Trophoblast cell (in vitro differentiated cells and primary cell): ENCODE measurements around the gene TP53.
A peak's percentile ranks its signal among the peaks of the same experiment; 100 is the strongest.

ENCODE experiments used
- DNase-seq, 2 donors: peaks; one replicate each; pipeline ENCODE4 v3.0.0-alpha.2; 2016
- H2AFZ ChIP-seq: 2 replicates; pipeline ENCODE4 v1.6.1; 2013; ENCODE audit warnings: low read length, moderate library complexity, mild to moderate bottlenecking; ENCODE audit not compliant: insufficient read depth, poor library complexity
- H2AK5ac ChIP-seq: 2 replicates; pipeline ENCODE4 v1.6.1; 2013; ENCODE audit warnings: mild to moderate bottlenecking, low read length
- H2BK120ac ChIP-seq: 2 replicates; pipeline ENCODE4 v1.6.1; 2013; ENCODE audit warnings: low read length, mild to moderate bottlenecking, moderate library complexity; ENCODE audit not compliant: insufficient read depth, poor library complexity
- H2BK12ac ChIP-seq: 2 replicates; pipeline ENCODE4 v1.6.1; 2013; ENCODE audit warnings: mild to moderate bottlenecking, low read length, moderate library complexity
- H2BK5ac ChIP-seq: 2 replicates; pipeline ENCODE4 v1.6.1; 2013; ENCODE audit warnings: low read length, low read depth, moderate library complexity, mild to moderate bottlenecking; ENCODE audit not compliant: poor library complexity
- H3K14ac ChIP-seq: 2 replicates; pipeline ENCODE4 v1.6.1; 2013; ENCODE audit warnings: mild to moderate bottlenecking, low read length
- H3K18ac ChIP-seq: 2 replicates; pipeline ENCODE4 v1.6.1; 2013; ENCODE audit warnings: mild to moderate bottlenecking, low read length
- H3K23ac ChIP-seq: 2 replicates; pipeline ENCODE4 v1.6.1; 2013; ENCODE audit warnings: low read length
- H3K27ac ChIP-seq: 2 replicates; pipeline ENCODE4 v1.5.1; 2013; ENCODE audit warnings: low read depth, mild to moderate bottlenecking, inconsistent platforms, low read length, moderate library complexity
- H3K27me3 ChIP-seq: 2 replicates; pipeline ENCODE4 v1.6.1; 2013; ENCODE audit warnings: inconsistent platforms, mild to moderate bottlenecking, low read length, moderate library complexity; ENCODE audit not compliant: insufficient read depth
- H3K36me3 ChIP-seq, 2 experiments: 1 replicate in 1 of 2; 2 replicates in 1 of 2; pipeline ENCODE4 v1.6.1; 2013; ENCODE audit warnings: low read length in 2 of 2, mild to moderate bottlenecking in 2 of 2, moderate library complexity in 1 of 2; ENCODE audit not compliant: insufficient read depth in 2 of 2, control insufficient read depth in 1 of 2
- H3K4ac ChIP-seq: 2 replicates; pipeline ENCODE4 v1.6.1; 2013; ENCODE audit warnings: low read depth, mild to moderate bottlenecking, low read length, moderate library complexity
- H3K4me1 ChIP-seq, 2 experiments: 1 replicate in 1 of 2; 2 replicates in 1 of 2; pipeline ENCODE4 v1.6.1; 2013; ENCODE audit warnings: low read length in 2 of 2, mild to moderate bottlenecking in 2 of 2, moderate library complexity in 1 of 2; ENCODE audit not compliant: insufficient read depth in 2 of 2, control insufficient read depth in 1 of 2
- H3K4me2 ChIP-seq: 2 replicates; pipeline ENCODE4 v1.6.1; 2013; ENCODE audit warnings: inconsistent platforms, mild to moderate bottlenecking, low read length, moderate library complexity
- H3K4me3 ChIP-seq: 2 replicates; pipeline ENCODE4 v1.5.1; 2013; ENCODE audit warnings: mild to moderate bottlenecking, low read depth, low read length, inconsistent platforms
- H3K79me1 ChIP-seq: one replicate; pipeline ENCODE4 v1.6.1; 2013; ENCODE audit warnings: low read length
- H3K79me2 ChIP-seq: 2 replicates; pipeline ENCODE4 v1.6.1; 2013; ENCODE audit warnings: low read length, mild to moderate bottlenecking; ENCODE audit not compliant: control insufficient read depth, insufficient read depth, poor library complexity
- H3K9ac ChIP-seq: 2 replicates; pipeline ENCODE4 v1.6.1; 2013; ENCODE audit warnings: mild to moderate bottlenecking, low read length
- H3K9me3 ChIP-seq: 2 replicates; pipeline ENCODE4 v1.6.1; 2013; ENCODE audit warnings: low read depth, mild to moderate bottlenecking, control low read depth, inconsistent platforms, low read length; ENCODE audit not compliant: insufficient read depth
- H4K12ac ChIP-seq: 2 replicates; pipeline ENCODE4 v1.6.1; 2013; ENCODE audit warnings: low read depth, mild to moderate bottlenecking, low read length, moderate library complexity
- H4K8ac ChIP-seq: 2 replicates; pipeline ENCODE4 v1.6.1; 2013; ENCODE audit warnings: low read depth, mild to moderate bottlenecking, low read length, moderate library complexity
- H4K91ac ChIP-seq: one replicate; pipeline ENCODE4 v1.6.1; 2013; ENCODE audit warnings: low read depth, mild to moderate bottlenecking, low read length, moderate library complexity
- WGBS: extraction: QIAGEN DNeasy Blood & Tissue Kit; methylation state at CpG from one replicate; pipeline ENCODE4 v1.1.7; 2013; ENCODE audit warnings: missing lambda C conversion rate; ENCODE audit not compliant: insufficient read length, insufficient coverage; ENCODE audit errors: extremely low coverage; 5-methylcytosine and 5-hydroxymethylcytosine counted together

Gene TP53

DNA sequence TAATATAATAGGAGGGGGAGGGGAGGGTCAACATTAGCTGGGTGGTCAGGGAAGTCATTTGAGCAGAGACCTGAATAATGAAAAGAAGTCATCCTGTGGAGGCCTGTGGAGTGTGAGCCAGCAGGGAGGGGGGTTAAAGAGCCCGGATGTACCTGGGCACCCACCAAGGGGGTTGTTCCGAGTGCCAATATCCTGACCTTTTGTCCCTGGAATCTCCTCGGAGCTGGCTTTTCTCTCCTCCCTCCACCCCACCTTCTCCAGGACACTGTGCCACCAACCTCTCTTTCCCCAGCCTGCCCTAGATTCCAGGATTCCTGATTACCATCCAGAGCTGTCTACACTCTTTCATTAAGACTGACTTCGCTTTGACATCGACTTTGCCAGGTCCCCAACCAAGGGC, 51.1 kb downstream of the TP53 start:
- Histone ChIP-seq H2AK5ac (no peak overlapping the region), H2BK12ac (no peak overlapping the region), H4K8ac (no peak overlapping the region), H3K4ac (no peak overlapping the region), H2BK120ac (no peak overlapping the region), H3K23ac (no peak overlapping the region), H3K27ac (no peak overlapping the region), H3K79me1 (no peaks in the 10 kb centered on the region), H4K91ac (no peak overlapping the region), H3K4me1 (no peaks in the 10 kb centered on the region), H3K18ac (no peak overlapping the region), H3K4me2 (no peak overlapping the region), H3K36me3 (no peaks in the 10 kb centered on the region), H3K79me2 (no peaks in the 10 kb centered on the region), H3K4me3 (no peak overlapping the region), H3K14ac (no peak overlapping the region), H4K12ac (no peak overlapping the region), H2BK5ac (no peak overlapping the region), H2AFZ (no peak overlapping the region), H3K27me3 (no peaks in the 10 kb centered on the region), H3K9me3 (no peaks in the 10 kb centered on the region), H3K9ac (no peak overlapping the region)
- no CpG with 5 or more reads among the region's 5 CpGs for WGBS
- no peak for DNase-seq

DNA sequence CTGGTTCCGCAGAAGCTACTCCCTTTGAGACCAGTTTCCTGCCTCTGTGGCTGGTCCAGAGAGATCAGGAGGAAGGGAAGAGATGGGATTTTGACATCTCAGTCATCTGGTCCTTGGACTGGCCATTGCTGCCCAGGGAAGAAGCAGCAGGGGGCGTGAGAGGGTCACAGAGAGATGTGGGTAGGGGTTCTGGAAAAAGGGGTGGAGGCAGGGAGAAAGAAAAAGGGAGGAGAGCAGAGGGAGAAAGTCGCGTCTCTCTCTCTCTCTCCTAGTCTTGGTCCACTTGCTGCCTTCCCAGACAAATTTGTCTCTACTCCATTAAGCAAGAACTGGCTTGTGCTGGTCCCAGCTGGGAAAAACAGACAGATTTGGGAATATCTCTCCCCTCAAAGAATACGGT, 52.9 kb downstream of the TP53 start:
- Histone ChIP-seq H3K9me3 (peaks cover 1% of the 10 kb centered on the region), H3K4ac (no peak overlapping the region), H3K4me1 (no peaks in the 10 kb centered on the region), H4K8ac (no peak overlapping the region), H2AFZ (no peak overlapping the region), H3K14ac (no peak overlapping the region), H3K79me2 (no peaks in the 10 kb centered on the region), H2BK12ac (no peak overlapping the region), H3K4me3 (no peak overlapping the region), H2BK120ac (no peak overlapping the region), H4K91ac (no peak overlapping the region), H3K9ac (no peak overlapping the region), H3K23ac (no peak overlapping the region), H3K4me2 (no peak overlapping the region), H2BK5ac (no peak overlapping the region), H2AK5ac (no peak overlapping the region), H3K36me3 (no peaks in the 10 kb centered on the region), H3K27ac (no peak overlapping the region), H3K27me3 (no peaks in the 10 kb centered on the region), H3K18ac (no peak overlapping the region), H3K79me1 (no peaks in the 10 kb centered on the region), H4K12ac (no peak overlapping the region)
- peak in 1 of 2 donors; percentile 12 for DNase-seq
- WGBS, result no CpG with 5 or more reads among the region's 5 CpGs

DNA sequence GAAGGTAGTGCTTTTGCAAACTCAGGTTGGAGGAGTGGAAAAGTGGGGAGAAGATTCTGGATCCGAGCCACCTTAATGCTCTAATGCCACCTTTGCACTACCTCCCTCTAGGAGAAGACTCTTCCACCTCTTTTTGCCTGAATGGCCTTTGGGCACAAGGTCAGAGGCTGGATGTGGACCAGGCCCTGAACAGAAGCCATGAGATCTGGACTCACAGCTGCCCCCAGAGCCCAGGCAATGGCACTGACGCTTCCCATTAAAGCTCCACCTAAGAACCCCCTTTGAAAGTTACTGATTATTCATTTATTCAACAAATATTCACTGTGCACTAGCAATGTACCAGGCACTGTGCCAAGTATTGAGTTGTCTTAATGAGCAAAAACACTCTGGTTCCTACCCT, 54.2 kb downstream of the TP53 start:
- Histone ChIP-seq H3K23ac (no peak overlapping the region), H2BK5ac (no peak overlapping the region)
- WGBS, result no CpG with 5 or more reads among the region's 2 CpGs

DNA sequence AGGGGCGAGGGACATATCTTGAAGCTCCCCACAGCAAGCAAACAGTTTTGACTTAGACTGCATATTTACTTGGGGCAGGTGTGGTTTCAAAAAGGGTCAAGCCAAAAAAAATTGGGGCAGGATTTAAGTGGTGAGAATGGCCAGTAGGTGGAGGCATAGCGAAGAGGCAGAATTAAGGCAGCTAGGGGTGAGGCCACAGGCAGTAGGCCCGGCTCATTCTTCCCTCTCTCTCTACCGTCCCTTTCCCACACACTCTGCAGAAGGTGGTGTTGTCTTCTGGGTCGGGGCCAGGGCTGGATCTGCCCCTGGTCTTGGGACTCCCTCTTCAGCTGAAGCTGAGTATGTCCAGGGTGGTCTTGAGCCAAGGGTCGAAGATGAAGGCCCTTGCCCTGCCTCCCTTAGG, 54.8 kb downstream of the TP53 start:
- peaks cover under 1% of the 10 kb centered on the region for H3K79me2 ChIP-seq
- no peak overlapping the region for H3K23ac ChIP-seq
- peak in 1 of 2 donors; percentile 45 for DNase-seq
- no peak overlapping the region for H3K18ac ChIP-seq
- H2BK12ac ChIP-seq, result no peak overlapping the region
- H3K27me3 ChIP-seq, result no peaks in the 10 kb centered on the region
- peaks cover 1% of the 10 kb centered on the region for H3K9me3 ChIP-seq
- WGBS, result no CpG with 5 or more reads among the region's 6 CpGs
- peaks cover under 1% of the 10 kb centered on the region for H3K79me1 ChIP-seq
- H2BK120ac ChIP-seq, result no peak overlapping the region
- no peaks in the 10 kb centered on the region for H3K36me3 ChIP-seq
- no peak overlapping the region for H3K9ac ChIP-seq
- no peak overlapping the region for H4K12ac ChIP-seq
- H2BK5ac ChIP-seq, result no peak overlapping the region
- H3K14ac ChIP-seq, result no peak overlapping the region
- no peak overlapping the region for H4K91ac ChIP-seq
- no peak overlapping the region for H2AFZ ChIP-seq
- H2AK5ac ChIP-seq, result no peak overlapping the region
- no peak overlapping the region for H3K27ac ChIP-seq
- no peak overlapping the region for H4K8ac ChIP-seq
- H3K4me3 ChIP-seq, result no peak overlapping the region
- no peak overlapping the region for H3K4me2 ChIP-seq
- H3K4me1 ChIP-seq, result peaks cover 0 to 2% of the 10 kb centered on the region in 2 experiments
- H3K4ac ChIP-seq, result no peak overlapping the region

More for the DNA sequence above, 54.2 kb downstream of the TP53 start:
- Histone ChIP-seq H2AK5ac (no peak overlapping the region), H3K14ac (no peak overlapping the region), H4K91ac (no peak overlapping the region), H2BK12ac (no peak overlapping the region), H3K18ac (no peak overlapping the region), H4K8ac (no peak overlapping the region), H3K79me2 (no peaks in the 10 kb centered on the region), H3K4ac (no peak overlapping the region), H3K9me3 (peaks cover 1% of the 10 kb centered on the region), H3K4me1 (no peaks in the 10 kb centered on the region), H3K79me1 (no peaks in the 10 kb centered on the region), H3K27me3 (no peaks in the 10 kb centered on the region), H3K4me3 (no peak overlapping the region), H3K27ac (no peak overlapping the region), H3K4me2 (no peak overlapping the region), H3K36me3 (no peaks in the 10 kb centered on the region), H4K12ac (no peak overlapping the region), H3K9ac (no peak overlapping the region), H2BK120ac (no peak overlapping the region), H2AFZ (no peak overlapping the region)
- DNase-seq, result no peak
